ENCODE measurements around the gene KLHL7. TPM values are rescaled to one million over a fixed set of nuclear protein-coding genes. Genes with fewer than 3 reads are reported as not detected.
A peak's percentile ranks its signal among the peaks of the same experiment; 100 is the strongest.

Gene KLHL7
- total RNA-seq, result 29.9 TPM

- DNase-seq (ENCODE audit: low spot score), result peak; percentile 97
These were observed at the start of gene KLHL7 for GRCh38 chr7:23105644-23106056. TSS of gene KLHL7 (plus strand) at chr7:23105785. CDS start at chr7:23106027, 242 bp downstream.

GRCh38 chr7:23058408-23059096 lies 47.0 kb upstream of the KLHL7 start:
- no peak for DNase-seq (ENCODE audit: low spot score)

DNA sequence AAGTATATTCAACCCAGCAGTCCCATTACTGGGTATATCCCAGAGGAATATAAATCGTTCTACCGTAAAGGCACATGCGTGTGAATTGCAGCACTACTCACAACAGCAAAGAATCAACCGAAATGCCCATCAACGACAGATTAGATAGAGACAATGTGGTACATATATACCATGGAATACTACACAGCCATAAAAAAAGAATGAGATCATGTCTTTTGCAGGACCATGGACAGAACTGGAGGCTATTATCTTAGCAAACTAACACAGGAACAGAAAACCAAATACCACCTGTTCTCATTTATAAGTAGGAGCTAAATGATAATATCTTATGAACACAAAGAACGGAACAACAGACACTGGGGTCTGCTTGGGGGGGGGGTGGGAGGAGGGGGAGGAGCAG lies 44.3 kb upstream of the KLHL7 start:
- DNase-seq (ENCODE audit: low spot score), result no peak

DNA sequence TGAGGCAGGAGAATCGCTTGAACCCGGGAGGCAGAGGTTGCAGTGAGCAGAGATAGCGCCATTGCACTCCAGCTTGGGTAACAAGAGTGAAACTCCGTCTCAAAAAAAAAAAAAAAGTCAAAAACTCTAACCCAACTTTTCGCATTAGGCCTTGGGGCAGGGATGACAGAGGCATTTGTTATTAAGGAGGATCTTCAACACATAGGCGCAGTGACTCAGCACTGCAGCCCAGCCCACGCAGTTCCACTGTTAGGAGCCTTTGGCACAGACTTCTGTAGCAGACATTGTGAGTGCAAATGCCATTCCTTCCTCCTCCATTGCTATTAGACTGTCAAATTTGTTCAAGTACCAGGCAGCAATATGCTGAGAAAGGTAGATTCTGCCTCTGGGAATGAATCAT lies 43.1 kb upstream of the KLHL7 start:
- DNase-seq (ENCODE audit: low spot score), result no peak

DNA sequence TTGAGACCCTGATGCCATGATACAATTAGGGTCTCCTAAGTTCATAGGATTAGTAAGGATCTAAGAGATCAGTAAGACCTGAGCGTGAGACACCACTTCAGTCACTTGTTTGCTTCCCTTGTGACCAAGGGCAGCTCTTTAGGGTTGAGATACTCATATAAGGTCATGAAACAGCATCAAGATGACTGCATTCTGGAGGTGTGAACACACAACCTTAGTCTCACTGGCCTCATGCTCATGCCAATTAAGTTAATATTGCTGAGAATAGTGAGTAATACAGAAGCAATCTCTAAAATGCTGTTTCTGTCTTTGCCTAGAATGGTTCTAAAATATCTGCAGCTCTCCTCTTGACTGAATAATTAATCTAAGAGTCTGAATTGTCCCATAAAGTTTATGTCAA lies 39.6 kb upstream of the KLHL7 start:
- DNase-seq (ENCODE audit: low spot score), result no peak

GRCh38 chr7:23067271-23067670 lies 38.3 kb upstream of the KLHL7 start:
- no peak for DNase-seq (ENCODE audit: low spot score)

DNA sequence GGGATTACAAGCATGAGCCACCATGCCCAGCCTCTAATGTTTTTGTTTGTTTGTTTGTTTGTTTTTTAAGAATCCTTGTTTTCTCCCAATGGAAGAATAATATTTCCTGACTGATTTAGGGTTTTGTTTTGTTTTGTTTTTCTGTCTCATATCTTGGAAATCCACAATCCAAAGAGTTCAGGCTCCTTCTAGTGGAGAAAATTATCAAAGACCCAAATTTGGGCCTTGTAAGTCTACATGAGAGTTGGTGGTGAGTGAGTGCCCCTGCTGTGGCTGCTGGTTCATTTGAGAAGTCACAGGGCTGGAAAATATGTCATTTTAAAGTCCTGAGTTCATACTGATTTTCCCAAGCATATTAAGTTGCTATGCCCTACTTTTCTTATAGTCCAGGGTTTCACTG lies 33.5 kb upstream of the KLHL7 start:
- DNase-seq (ENCODE audit: low spot score), result no peak

DNA sequence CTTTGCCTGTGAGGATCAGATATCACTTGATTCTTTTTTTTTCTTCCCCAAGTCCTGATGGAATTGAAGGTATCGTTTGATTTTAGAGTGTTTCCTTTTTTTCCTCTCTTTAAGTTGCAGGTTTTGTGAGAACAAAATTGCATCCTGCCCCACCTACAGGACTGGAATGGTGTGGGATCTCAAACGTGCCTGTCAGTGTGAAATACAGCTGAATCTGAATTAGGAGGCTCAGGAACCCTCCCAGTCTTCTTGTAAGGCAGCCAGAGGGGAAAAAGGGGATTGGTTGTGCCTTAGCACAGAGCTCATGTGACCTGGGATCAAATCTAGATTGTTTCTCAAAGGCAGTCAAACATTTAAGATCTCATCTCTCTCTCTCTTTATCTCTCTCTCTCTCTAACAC lies 32.7 kb upstream of the KLHL7 start:
- no peak for DNase-seq (ENCODE audit: low spot score)

DNA sequence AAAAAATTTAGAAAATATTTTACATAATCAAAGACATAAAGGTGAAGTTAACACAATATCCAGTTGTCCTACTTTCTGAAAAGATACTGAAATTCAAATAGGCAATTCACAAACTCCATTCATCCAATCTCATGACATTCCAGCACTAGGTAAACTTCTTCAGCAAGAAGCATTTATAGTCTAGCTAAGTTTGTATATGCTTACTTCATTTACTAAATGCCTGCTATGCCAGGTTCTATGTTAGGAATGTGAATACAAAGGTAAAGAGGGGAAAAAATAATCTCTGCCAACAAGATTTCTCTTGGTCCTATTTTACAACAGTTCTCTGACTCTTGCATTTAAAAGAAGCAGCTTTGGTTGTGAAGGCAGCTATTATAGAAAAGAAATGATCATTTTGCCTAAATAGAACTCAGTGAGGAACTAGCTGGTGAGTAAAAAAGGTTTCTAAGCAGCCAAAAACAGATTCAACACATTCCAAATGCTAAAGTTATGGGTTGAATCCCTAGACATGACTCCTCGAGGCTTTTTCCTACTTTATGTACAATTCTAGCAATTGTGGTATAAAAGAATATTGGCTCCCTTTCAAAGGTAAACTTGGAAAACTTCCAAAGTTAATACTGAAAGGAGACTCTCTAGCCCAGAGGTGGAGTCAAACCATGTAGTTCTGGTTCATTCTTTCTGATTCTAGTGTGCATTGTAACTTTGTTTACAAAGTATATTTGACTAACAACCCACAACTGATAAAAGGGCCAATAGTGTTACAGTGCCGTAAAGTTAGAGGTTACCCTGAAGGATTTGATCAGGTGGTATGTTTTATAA lies 30.9 kb upstream of the KLHL7 start:
- no peak for DNase-seq (ENCODE audit: low spot score)

DNA sequence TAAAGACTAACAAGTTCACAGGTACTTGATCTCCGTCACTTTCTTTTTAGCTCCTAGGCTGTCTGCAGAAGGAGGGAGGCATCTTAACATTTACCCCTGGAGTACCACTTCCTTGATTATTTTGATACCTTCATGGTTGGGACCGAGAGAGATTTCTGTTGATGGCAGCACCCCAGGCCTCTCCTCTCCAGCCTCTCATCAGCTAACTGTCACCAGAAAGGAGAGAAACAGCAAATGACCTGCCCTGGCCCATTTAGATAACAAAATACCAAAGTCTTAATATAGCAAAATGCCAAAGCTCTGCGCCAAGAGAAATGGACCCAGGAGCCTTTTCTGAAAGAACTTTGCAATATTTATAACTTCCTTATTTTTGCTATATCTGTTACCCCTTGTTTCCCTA lies 30.0 kb upstream of the KLHL7 start:
- DNase-seq (ENCODE audit: low spot score), result no peak

GRCh38 chr7:23076772-23077171 lies 28.8 kb upstream of the KLHL7 start:
- DNase-seq (ENCODE audit: low spot score), result no peak

- DNase-seq (ENCODE audit: low spot score), result no peak
These were observed 12.5 kb upstream of the KLHL7 start for GRCh38 chr7:23093111-23093510.

GRCh38 chr7:23093546-23093945 lies 12.0 kb upstream of the KLHL7 start:
- no peak for DNase-seq (ENCODE audit: low spot score)

GRCh38 chr7:23096518-23097290 lies 8.9 kb upstream of the KLHL7 start:
- DNase-seq (ENCODE audit: low spot score), result no peak

DNA sequence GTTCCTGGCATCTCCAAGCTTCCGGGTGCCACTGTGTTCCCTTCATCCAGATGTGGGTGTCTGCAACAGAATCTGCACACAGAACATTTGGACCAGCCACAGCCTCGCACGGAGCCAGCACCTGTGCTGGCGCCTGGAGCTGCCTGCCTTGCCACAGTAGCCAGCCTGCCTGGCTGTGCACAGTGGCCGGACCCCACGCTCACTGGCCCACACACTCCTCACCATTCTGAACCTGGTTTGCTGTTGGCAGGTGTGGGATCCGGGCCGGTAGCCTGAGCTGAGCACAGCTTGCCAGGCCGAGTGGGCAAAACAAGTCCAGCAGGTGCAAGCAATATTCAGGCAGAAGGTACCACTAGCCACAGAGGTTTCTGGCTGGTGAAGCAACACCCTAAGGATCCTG lies 7.6 kb upstream of the KLHL7 start:
- no peak for DNase-seq (ENCODE audit: low spot score)

- no peak for DNase-seq (ENCODE audit: low spot score)
These were observed 7.1 kb upstream of the KLHL7 start for GRCh38 chr7:23098460-23098859.

DNA sequence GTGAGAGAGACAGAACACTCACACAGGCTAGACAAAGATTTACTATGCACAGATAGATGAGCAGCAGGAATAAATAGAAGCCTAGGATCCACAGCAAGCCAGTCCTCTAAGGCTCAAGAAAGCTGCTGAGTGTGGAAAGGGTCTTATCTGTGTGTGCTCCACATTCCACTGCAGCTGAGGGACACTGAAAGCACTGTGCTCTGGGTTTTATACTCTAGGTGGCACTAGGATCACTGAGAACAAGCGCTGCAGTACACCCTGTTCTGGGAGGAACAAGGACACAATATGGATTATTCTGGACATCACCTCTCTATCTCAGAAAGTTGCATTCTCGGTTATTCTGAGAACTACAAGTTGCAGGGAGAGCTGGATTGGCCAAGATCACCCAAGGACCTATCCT lies 4.9 kb upstream of the KLHL7 start:
- DNase-seq (ENCODE audit: low spot score), result no peak

DNA sequence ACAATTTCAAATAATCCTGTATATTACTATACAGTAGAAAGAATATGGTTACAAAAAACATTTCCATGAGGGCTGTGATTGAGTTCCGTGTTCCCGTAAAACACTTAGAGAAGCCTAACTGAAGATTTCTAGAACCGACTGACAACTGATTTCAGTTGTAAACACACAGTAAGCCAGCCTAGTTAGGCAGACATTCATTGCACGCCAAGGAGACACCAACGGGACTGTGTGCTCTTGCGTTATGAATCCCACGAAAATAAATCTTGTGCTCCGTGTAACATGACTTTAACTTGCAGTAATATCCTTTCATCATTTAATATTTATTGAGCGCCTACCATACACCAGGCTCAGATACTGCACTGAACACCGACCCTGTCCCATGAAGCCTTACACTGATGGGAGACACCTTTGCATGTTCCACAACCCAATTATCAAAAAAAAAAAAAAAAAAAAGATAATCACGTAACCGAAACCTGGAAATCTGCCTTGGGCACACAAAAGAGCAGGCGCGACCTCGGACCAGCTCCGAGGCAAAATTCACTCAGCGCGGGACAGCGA lies 420 bp upstream of the KLHL7 start:
- no peak for DNase-seq (ENCODE audit: low spot score)

- DNase-seq (ENCODE audit: low spot score), result peak; percentile 12
These were observed 655 bp downstream of the KLHL7 start for GRCh38 chr7:23106057-23106822.

- no peak for DNase-seq (ENCODE audit: low spot score)
These were observed 1.5 kb downstream of the KLHL7 start for GRCh38 chr7:23106823-23107663.

DNA sequence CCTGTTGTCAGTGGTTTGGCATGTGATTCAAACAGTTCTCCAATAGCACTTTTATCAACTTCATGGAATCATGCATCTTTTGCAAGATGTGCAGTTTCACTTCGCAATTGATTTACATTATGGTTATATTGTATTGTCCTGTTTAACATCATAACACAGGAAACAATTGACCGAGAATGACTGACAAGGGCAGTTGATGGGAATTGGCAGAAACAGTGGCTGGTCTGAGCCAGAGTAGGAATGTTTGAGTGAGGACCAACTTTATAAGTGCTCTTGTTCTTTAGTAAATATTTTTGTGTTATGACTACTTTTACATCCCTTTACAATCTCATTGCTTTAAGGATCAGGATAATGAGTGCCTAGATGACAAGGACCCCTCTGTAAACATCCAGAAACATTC lies 2.2 kb downstream of the KLHL7 start:
- DNase-seq (ENCODE audit: low spot score), result no peak

Measured in mucosa of gallbladder (tissue), 1 donor.